ENCODE measurements around the gene TRIM42. TPM values are rescaled to one million over a fixed set of nuclear protein-coding genes. Genes with fewer than 3 reads are reported as not detected.

Gene TRIM42
- total RNA-seq, 6 experiments from 2014 or later: not detected

GRCh38 chr3:140717921-140718320 lies 40.1 kb downstream of the TRIM42 start:
- H3K27me3 Mint-ChIP-seq (ENCODE audit: insufficient read depth): no peaks in the 10 kb centered on the region
- TF ChIP-seq CTCF (IDR thresholded peaks at IDR 0.05): no peak
- H3K36me3 Mint-ChIP-seq (ENCODE audit: low read depth): peaks cover 4% of the 10 kb centered on the region; the same call in 1 of the 2 replicates
- no peak for DNase-seq
- H3K4me3 Mint-ChIP-seq: no peak overlapping the region
- H3K9me3 Mint-ChIP-seq: peaks cover 29% of the 10 kb centered on the region
- H3K27ac Mint-ChIP-seq: no peak overlapping the region
- H3K4me1 Mint-ChIP-seq (ENCODE audit: low read depth): no peaks in the 10 kb centered on the region

- Mint-ChIP-seq H3K36me3 (ENCODE audit: low read depth) (peaks cover 4% of the 10 kb centered on the region; the same call in 1 of the 2 replicates), H3K4me3 (no peak overlapping the region), H3K4me1 (ENCODE audit: low read depth) (no peaks in the 10 kb centered on the region), H3K27ac (no peak overlapping the region), H3K9me3 (peaks cover 43% of the 10 kb centered on the region), H3K27me3 (ENCODE audit: insufficient read depth) (no peaks in the 10 kb centered on the region)
- DNase-seq: no peak
- TF ChIP-seq CTCF (IDR thresholded peaks at IDR 0.05): no peak
These were observed 42.2 kb downstream of the TRIM42 start for GRCh38 chr3:140719841-140720614.

GRCh38 chr3:140723576-140723975 lies 45.7 kb downstream of the TRIM42 start:
- Mint-ChIP-seq H3K4me1 (ENCODE audit: low read depth) (no peaks in the 10 kb centered on the region), H3K27me3 (ENCODE audit: insufficient read depth) (no peaks in the 10 kb centered on the region), H3K4me3 (no peak overlapping the region), H3K9me3 (peaks cover 62% of the 10 kb centered on the region), H3K36me3 (ENCODE audit: low read depth) (peaks cover 4% of the 10 kb centered on the region; the same call in 1 of the 2 replicates), H3K27ac (no peak overlapping the region)
- DNase-seq: no peak
- no peak for TF ChIP-seq CTCF (IDR thresholded peaks at IDR 0.05)

GRCh38 chr3:140724856-140725812 lies 47.3 kb downstream of the TRIM42 start:
- DNase-seq: no peak
- no peak for TF ChIP-seq CTCF (IDR thresholded peaks at IDR 0.05)
- Mint-ChIP-seq H3K4me3 (no peak overlapping the region), H3K36me3 (ENCODE audit: low read depth) (peaks cover 4% of the 10 kb centered on the region; the same call in 1 of the 2 replicates), H3K27ac (no peak overlapping the region), H3K9me3 (peaks cover 64% of the 10 kb centered on the region), H3K4me1 (ENCODE audit: low read depth) (no peaks in the 10 kb centered on the region), H3K27me3 (ENCODE audit: insufficient read depth) (no peaks in the 10 kb centered on the region)

- Mint-ChIP-seq H3K27ac (no peak overlapping the region), H3K4me3 (no peak overlapping the region), H3K27me3 (ENCODE audit: insufficient read depth) (no peaks in the 10 kb centered on the region; the same call in 1 of the 2 replicates), H3K36me3 (ENCODE audit: low read depth) (peaks cover 4% of the 10 kb centered on the region; the same call in 1 of the 2 replicates), H3K4me1 (ENCODE audit: low read depth) (no peaks in the 10 kb centered on the region), H3K9me3 (peaks cover 66% of the 10 kb centered on the region)
- TF ChIP-seq CTCF (IDR thresholded peaks at IDR 0.05): no peak
- no peak for DNase-seq
These were observed 48.2 kb downstream of the TRIM42 start for GRCh38 chr3:140726066-140726465.

Measured in HFFc6 (cell line).